B cell (primary cell): ENCODE measurements around the gene FAM53C.

ENCODE experiments used
- EZH2 ChIP-seq: IDR thresholded peaks from 2 replicates; pipeline ENCODE4 v1.6.1; 2012; ENCODE audit warnings: borderline replicate concordance, low read depth, mild to moderate bottlenecking, moderate library complexity, low read length; ENCODE audit not compliant: insufficient read depth, poor library complexity, severe bottlenecking
- TF ChIP-seq, protein P1 (sequence below): fragments of 200-600 bp; IDR thresholded peaks from one replicate; pipeline ENCODE4 v1.8.0; 2022; ENCODE audit warnings: antibody characterized with exemption, mild to moderate bottlenecking

DNA sequence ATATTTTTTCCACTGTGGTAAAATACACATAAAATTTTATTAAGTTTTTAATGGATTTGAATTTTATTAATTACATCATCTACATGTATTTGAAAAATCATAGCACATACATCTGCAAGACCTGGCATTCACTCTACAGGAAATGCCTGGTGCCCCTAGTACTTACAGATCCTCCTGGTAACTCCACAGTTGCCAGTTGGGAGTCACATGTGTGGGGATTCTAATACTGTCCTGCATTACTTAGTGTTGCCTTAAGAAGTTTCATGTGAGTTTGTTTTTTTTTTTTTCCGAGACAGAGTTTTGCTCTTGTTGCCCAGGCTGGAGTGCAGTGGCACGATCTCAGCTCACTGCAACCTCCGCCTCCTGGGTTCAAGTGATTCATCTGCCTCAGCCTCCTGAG lies 32.5 kb downstream of the FAM53C start:
- no peak for TF ChIP-seq EZH2
- TF ChIP-seq, protein P1, sequence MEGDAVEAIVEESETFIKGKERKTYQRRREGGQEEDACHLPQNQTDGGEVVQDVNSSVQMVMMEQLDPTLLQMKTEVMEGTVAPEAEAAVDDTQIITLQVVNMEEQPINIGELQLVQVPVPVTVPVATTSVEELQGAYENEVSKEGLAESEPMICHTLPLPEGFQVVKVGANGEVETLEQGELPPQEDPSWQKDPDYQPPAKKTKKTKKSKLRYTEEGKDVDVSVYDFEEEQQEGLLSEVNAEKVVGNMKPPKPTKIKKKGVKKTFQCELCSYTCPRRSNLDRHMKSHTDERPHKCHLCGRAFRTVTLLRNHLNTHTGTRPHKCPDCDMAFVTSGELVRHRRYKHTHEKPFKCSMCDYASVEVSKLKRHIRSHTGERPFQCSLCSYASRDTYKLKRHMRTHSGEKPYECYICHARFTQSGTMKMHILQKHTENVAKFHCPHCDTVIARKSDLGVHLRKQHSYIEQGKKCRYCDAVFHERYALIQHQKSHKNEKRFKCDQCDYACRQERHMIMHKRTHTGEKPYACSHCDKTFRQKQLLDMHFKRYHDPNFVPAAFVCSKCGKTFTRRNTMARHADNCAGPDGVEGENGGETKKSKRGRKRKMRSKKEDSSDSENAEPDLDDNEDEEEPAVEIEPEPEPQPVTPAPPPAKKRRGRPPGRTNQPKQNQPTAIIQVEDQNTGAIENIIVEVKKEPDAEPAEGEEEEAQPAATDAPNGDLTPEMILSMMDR: no peak
